ENCODE data around the gene ADCY5.

The ADCY5 gene

GRCh38 chr3:123431658-123432324, 17.1 kb downstream of the ADCY5 start:
- no peak for DNase-seq (ENCODE audit: extremely low read depth, low read depth)
- TF ChIP-seq CTCF (IDR thresholded peaks at IDR 0.05; ENCODE audit: low read depth, low read length, missing control alignments): no peak
- no peak overlapping the region for H3K4me3 ChIP-seq (replicated peaks; ENCODE audit: low read depth, low read length)

- DNase-seq (ENCODE audit: extremely low read depth, low read depth): no peak
- TF ChIP-seq CTCF (IDR thresholded peaks at IDR 0.05; ENCODE audit: low read depth, low read length, missing control alignments): no peak
- H3K4me3 ChIP-seq (replicated peaks; ENCODE audit: low read depth, low read length): no peak overlapping the region
These were observed 17.8 kb downstream of the ADCY5 start for GRCh38 chr3:123431007-123431657.

GRCh38 chr3:123430266-123430665, 18.6 kb downstream of the ADCY5 start:
- DNase-seq (ENCODE audit: extremely low read depth, low read depth): no peak
- no peak overlapping the region for H3K4me3 ChIP-seq (replicated peaks; ENCODE audit: low read depth, low read length)
- no peak for TF ChIP-seq CTCF (IDR thresholded peaks at IDR 0.05; ENCODE audit: low read depth, low read length, missing control alignments)

- no peak for TF ChIP-seq CTCF (IDR thresholded peaks at IDR 0.05; ENCODE audit: low read depth, low read length, missing control alignments)
- DNase-seq (ENCODE audit: extremely low read depth, low read depth): no peak
- no peak overlapping the region for H3K4me3 ChIP-seq (replicated peaks; ENCODE audit: low read depth, low read length)
These were observed 19.3 kb downstream of the ADCY5 start for GRCh38 chr3:123429362-123430125.

- H3K4me3 ChIP-seq (replicated peaks; ENCODE audit: low read depth, low read length): no peak overlapping the region
- no peak for DNase-seq (ENCODE audit: extremely low read depth, low read depth)
- TF ChIP-seq CTCF (IDR thresholded peaks at IDR 0.05; ENCODE audit: low read depth, low read length, missing control alignments): no peak
These were observed 23.7 kb downstream of the ADCY5 start for GRCh38 chr3:123424999-123425712.

- TF ChIP-seq CTCF (IDR thresholded peaks at IDR 0.05; ENCODE audit: low read depth, low read length, missing control alignments): no peak
- H3K4me3 ChIP-seq (replicated peaks; ENCODE audit: low read depth, low read length): no peak overlapping the region
- DNase-seq (ENCODE audit: extremely low read depth, low read depth): no peak
These were observed 24.4 kb downstream of the ADCY5 start for GRCh38 chr3:123424321-123424998.
